ENCODE data around the gene L3MBTL4. TPM values are rescaled to one million over a fixed set of nuclear protein-coding genes. Genes with fewer than 3 reads are reported as not detected.

The L3MBTL4 gene
- total RNA-seq, 4 donors from 2014 or later: 5.6 to 45.7 (median 12.0) TPM

- no peak overlapping the region for H3K27ac ChIP-seq
- TF ChIP-seq CTCF (IDR thresholded peaks at IDR 0.05) (no peak), POLR2A (IDR thresholded peaks at IDR 0.05) (no peak)
- H3K4me1 ChIP-seq: no peaks in the 10 kb centered on the region
- H3K9me3 ChIP-seq: no peaks in the 10 kb centered on the region
- H3K27me3 ChIP-seq: no peaks in the 10 kb centered on the region
- no peak for DNase-seq
- intact Hi-C loops (cut with DNase I; ENCODE audit: low total_unique reads): no loop called here
- no peak overlapping the region for H3K4me3 ChIP-seq
- H3K36me3 ChIP-seq: no peaks in the 10 kb centered on the region
Measured at GRCh38 chr18:6059551-6059950, 355.2 kb downstream of the L3MBTL4 start.

GRCh38 chr18:6058941-6059340 is 355.8 kb downstream of the L3MBTL4 start:
- no peak overlapping the region for H3K4me3 ChIP-seq
- no peak for DNase-seq
- intact Hi-C loops (cut with DNase I; ENCODE audit: low total_unique reads): no loop called here
- no peaks in the 10 kb centered on the region for H3K9me3 ChIP-seq
- no peaks in the 10 kb centered on the region for H3K27me3 ChIP-seq
- H3K27ac ChIP-seq: no peak overlapping the region
- no peaks in the 10 kb centered on the region for H3K36me3 ChIP-seq
- H3K4me1 ChIP-seq: no peaks in the 10 kb centered on the region
- TF ChIP-seq CTCF (IDR thresholded peaks at IDR 0.05): no peak
- TF ChIP-seq POLR2A (IDR thresholded peaks at IDR 0.05): no peak

- Histone ChIP-seq H3K36me3 (no peaks in the 10 kb centered on the region), H3K4me1 (no peaks in the 10 kb centered on the region), H3K9me3 (no peaks in the 10 kb centered on the region), H3K27me3 (no peaks in the 10 kb centered on the region), H3K27ac (no peak overlapping the region), H3K4me3 (no peak overlapping the region)
- intact Hi-C loops (cut with DNase I; ENCODE audit: low total_unique reads): no loop called here
- DNase-seq: no peak
- TF ChIP-seq CTCF (IDR thresholded peaks at IDR 0.05) (no peak), POLR2A (IDR thresholded peaks at IDR 0.05) (no peak)
Measured at GRCh38 chr18:6057604-6058003, 357.1 kb downstream of the L3MBTL4 start.

GRCh38 chr18:6056171-6056910 is 358.4 kb downstream of the L3MBTL4 start:
- intact Hi-C loops (cut with DNase I; ENCODE audit: low total_unique reads): no loop called here
- no peak for TF ChIP-seq CTCF (IDR thresholded peaks at IDR 0.05)
- no peak for TF ChIP-seq POLR2A (IDR thresholded peaks at IDR 0.05)
- no peak for DNase-seq

GRCh38 chr18:6055711-6056110 is 359.0 kb downstream of the L3MBTL4 start:
- no peaks in the 10 kb centered on the region for H3K4me1 ChIP-seq
- no peaks in the 10 kb centered on the region for H3K27me3 ChIP-seq
- no peak overlapping the region for H3K4me3 ChIP-seq
- intact Hi-C loops (cut with DNase I; ENCODE audit: low total_unique reads): no loop called here
- no peak for DNase-seq
- H3K9me3 ChIP-seq: no peaks in the 10 kb centered on the region
- no peak for TF ChIP-seq POLR2A (IDR thresholded peaks at IDR 0.05)
- TF ChIP-seq CTCF (IDR thresholded peaks at IDR 0.05): no peak
- H3K36me3 ChIP-seq: no peaks in the 10 kb centered on the region
- no peak overlapping the region for H3K27ac ChIP-seq

More at GRCh38 chr18:6056171-6056910, 358.4 kb downstream of the L3MBTL4 start:
- H3K9me3 ChIP-seq: no peaks in the 10 kb centered on the region
- no peaks in the 10 kb centered on the region for H3K4me1 ChIP-seq
- H3K27me3 ChIP-seq: no peaks in the 10 kb centered on the region
- no peak overlapping the region for H3K27ac ChIP-seq
- H3K36me3 ChIP-seq: no peaks in the 10 kb centered on the region
- H3K4me3 ChIP-seq: no peak overlapping the region
